CD4-positive, alpha-beta T cell treated with Interleukin-4 for 1 hour (primary cell): ENCODE results near the gene ACOXL.

ENCODE experiments used
- DNase-seq, 2 donors: peaks; one replicate each; pipeline ENCODE4 v3.0.0-alpha.2; 2020 to 2022

ACOXL gene

DNA sequence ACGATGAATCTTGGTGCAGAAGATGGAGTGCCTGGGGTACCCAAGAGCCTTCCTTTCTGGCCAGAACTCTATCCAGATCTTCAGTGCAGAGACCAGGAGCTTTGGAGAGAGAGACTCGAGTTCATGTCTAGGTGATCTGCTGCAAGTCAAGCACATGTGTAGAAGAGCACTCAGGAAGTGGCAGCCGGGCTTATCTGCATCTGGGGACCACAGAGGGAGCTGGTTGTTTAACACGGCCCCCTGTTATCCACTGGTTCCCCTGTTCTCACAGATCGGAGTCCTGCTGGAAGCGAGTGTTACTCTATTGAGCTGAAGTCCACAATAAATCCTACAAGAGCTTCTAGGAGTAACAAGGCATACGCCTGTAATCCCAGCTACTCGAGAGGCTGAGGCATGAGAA, 128.3 kb downstream of the ACOXL start:
- DNase-seq: peak in 1 of 2 donors; percentile 14

DNA sequence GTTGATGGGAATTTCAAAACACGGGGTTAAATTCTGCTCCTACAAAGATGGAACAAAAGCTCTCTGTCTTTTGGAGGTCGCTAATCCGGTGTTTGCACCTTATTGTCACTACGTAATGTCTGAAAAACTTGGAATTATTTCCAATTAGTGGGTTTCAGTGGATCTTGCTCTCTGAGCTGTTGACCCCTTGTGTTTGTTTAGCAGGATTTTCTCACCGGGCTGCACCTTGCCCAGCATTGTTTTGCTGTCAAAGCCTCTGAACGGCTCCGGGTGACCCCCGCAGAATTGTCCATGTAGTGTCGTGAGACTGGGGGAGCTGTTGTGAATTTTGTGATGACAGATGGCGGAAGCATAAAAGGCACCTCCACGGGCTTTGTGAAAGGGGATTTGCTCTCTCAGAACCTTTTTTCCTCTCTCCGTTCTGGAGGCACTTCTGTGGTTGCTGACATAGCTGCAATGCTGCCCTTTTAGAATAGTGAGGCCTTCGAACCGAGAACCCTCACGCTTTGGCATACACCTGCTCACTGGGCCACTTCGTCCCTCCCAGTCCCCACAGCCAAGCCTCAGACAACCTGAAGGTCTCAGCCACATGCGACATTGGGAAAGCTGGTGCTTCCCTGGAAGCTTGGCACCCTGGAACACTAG, 129.4 kb downstream of the ACOXL start:
- no peak for DNase-seq

DNA sequence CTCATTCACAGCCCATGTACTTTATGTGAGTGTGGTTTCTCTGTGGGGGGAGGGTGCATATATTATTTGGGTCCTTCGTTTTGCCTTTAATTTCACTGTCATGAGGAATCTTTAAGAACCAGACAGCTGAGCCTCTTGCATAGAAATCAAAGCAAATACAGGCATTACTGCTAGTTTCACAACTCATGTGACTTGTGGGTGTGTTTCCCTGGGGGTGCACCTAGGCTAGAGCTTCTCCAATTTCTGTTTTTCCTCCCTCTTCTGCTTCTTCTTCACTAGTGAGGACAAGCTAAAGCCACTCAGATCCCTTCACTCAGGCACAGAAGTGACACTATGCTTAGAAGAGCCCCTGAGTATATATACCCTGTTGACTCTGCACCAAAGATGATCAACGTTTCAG, 131.4 kb downstream of the ACOXL start:
- no peak for DNase-seq

DNA sequence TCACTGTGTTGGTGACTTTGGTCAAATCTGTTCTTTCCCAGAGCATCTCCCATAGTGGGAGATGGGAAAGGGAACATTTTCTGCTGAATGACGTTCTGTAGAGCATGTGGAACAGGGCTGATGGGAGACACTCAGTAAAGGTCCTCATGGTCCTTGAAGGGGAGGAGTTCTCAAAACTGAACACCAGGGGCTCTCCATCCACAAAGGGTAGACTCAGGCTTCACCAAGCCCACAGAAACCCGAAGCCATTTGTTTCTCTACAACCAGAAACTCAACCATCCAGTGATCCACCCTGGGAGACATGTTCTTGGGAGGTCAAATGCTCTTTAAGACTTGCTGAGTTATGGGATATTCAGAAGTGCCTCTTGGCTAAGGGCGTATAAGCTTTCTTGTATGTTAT, 131.8 kb downstream of the ACOXL start:
- no peak for DNase-seq

DNA sequence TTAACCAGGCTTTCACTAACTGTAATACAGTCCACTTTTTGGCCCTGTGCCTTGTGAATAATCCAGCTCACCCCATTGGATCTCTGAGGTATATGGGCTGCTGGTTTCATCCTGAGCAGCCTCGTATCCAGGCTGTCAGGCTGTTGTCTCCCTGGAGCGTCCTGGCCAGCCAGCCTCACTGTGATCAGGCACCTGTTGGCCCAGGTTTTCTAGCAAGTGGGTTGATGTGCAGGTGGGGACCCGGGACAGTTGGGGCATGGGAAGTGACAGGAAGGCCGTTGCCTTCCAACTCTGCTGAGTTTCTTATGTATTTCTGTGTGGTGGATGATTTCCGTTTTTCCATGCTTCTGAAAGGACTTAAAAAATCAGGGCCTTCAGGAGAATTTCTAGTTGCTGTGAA, 132.4 kb downstream of the ACOXL start:
- DNase-seq: no peak

GRCh38 chr2:110865188-110865587, 132.8 kb downstream of the ACOXL start:
- peak in 1 of 2 donors; percentile 25 for DNase-seq

DNA sequence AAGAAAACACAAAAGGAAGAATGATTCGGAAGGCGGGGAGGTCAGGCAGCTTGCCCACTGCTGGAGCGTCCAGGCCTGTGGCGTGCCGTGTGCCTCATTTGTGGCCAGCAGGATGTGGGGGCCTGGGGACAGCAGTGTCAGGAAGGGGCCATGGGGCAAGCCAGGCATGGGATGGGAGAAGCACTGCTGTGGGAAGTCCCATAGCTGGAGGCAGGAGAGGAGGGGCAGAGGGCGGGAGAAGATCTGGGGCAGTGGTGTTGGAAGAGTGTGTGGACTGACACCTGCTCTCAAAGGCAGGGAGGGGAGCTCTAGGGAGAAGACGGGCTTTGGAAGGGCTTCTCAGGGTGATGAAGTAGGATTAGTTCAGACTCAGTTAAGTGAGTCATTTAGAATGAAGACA, 133.7 kb downstream of the ACOXL start:
- DNase-seq: no peak

- no peak for DNase-seq
These were observed 134.1 kb downstream of the ACOXL start for GRCh38 chr2:110866466-110866865.

DNA sequence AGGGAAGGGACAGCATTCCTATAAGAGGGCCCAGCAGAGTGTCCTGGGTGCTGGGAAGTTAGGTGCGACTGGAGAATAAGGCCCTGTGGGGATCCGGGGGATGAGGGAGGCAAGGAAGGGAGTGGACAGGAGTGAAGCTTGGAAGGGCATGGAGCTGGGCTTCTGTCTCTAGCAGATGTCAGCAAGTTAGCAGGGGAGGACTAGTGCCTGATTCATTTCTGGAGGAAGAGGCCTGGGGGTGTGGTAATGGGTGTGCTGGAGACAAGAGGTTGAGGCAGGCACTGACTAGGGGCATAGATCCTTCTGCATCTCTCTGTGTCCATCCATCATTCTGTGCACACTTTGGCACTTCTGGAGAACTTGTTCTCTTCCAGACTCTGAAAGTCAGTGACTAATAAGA, 134.7 kb downstream of the ACOXL start:
- no peak for DNase-seq

- DNase-seq: no peak
These were observed 136.6 kb downstream of the ACOXL start for GRCh38 chr2:110868971-110869370.

GRCh38 chr2:110869472-110870446, 137.4 kb downstream of the ACOXL start:
- DNase-seq: no peak

GRCh38 chr2:110870545-110870944, 138.2 kb downstream of the ACOXL start:
- DNase-seq: no peak

DNA sequence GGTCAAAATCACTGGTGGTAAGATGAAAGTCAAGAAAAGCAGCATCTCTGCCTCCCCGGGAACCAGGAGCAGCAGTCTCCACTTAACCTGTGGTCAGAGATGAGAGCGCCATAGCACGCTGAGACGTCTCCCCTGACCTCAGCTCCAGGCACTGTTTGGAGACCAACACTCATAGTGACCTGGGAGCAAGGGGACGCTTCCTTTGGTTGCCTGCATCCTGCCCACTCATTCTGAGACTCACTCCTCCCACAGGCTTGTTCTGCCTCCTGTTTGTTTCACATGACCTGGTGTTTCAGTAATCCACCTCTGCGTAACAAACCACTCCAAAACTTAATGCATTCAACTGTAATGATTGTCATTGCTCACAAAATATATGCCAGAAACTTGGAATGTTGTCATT, 139.3 kb downstream of the ACOXL start:
- DNase-seq: no peak

DNA sequence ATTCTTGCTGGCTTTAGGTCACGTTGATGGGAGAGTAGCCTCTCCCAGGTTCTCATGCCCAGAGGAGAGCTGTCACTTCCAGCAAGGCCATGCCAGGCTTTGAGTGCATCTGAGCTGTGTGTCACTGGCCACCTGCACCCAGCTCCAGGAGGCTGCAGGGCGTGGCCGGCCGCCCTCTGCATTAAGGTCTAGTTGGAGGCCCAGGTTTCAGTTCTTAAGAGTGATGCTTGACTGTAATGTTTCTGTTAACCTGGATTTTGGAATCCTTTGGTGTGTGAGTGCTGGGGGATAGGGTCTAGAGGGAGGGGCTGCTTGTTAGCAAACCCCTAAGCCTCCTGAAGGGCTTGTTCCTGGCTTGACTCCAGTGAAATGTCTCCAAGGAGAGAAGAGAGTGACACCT, 140.1 kb downstream of the ACOXL start:
- DNase-seq: no peak

DNA sequence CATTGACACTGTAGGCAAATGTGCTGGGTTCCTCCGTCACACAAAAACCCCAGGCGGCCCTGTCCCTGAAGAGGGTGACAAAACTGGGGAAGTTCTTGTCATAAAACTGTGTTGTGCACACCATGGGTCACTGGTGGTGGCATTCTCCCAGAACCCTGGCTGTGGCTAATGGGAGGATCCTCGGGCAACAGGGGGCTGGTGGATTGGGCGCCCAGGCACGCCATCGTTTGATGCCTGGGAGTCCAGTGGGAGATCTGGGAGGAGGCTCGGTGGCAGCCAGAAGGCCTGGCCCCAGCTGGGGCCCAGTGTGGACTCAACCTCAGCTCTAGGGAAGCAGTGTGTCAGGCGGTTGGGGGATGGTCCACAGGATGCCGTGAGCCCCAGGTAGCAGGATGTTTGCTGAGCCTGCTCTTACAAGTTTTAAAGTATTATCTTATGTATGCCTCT, 140.7 kb downstream of the ACOXL start:
- no peak for DNase-seq

DNA sequence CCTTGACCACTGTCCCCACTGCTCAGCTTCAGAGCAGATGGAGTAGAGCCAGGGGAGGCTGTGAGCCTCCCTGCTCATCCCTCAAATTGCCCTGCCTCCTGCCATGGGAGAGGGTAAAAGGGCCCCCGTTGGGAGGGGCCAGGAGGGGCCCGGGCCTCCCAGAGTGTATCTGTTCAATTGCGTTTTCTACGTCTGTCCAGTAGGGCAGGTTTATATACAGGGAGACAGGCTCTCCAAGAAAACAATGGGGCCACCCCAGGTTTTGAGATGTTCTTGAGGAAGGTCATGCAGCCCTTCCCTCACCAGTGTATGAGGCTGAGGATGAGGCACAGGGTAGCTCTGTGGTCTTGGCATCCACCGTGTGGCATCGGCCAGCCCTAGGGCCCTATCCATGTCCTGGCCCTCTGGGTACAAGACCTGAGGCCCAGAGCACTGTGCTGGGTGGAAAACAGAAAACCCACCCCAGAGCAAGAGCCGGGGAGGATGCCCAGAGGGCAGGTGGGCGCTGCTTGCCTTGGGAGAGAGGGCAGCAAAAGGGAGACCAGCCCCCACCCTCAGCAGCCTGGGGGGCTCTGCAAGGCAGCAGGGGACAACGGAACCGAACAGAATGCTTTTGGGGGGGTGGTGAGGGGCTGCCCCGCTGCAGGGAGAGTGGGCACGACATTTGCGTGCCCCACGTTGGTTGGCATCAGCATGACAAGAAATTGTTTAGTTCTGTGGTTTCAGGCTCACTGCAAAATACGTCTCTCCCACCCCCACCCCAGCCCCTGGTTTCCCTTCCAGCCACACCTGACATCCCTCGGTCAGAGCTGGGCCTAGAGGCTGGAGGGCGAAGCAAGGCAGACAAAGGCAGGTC, 141.5 kb downstream of the ACOXL start:
- no peak for DNase-seq

- no peak for DNase-seq
These were observed 142.3 kb downstream of the ACOXL start for GRCh38 chr2:110874453-110875383.

GRCh38 chr2:110875384-110875725, 143.0 kb downstream of the ACOXL start:
- DNase-seq: no peak

- peak in 1 of 2 donors; percentile 13 for DNase-seq
These were observed 144.0 kb downstream of the ACOXL start for GRCh38 chr2:110876167-110876999.

- DNase-seq: no peak
These were observed 144.9 kb downstream of the ACOXL start for GRCh38 chr2:110877031-110877827.
